GM11168 (cell line): Measurements from ENCODE around the gene IGSF10.
"Not testable (repeated sequence)": the region's sequence is repeated elsewhere in the genome, so short reads cannot be mapped to it uniquely, and the experiment has no call there.

Source experiments
- in situ Hi-C: fragments of 300-500 bp; cut with MboI; formaldehyde crosslinking; loops from one replicate; pipeline ENCODE4 v1.12.0; 2022; ENCODE audit warnings: low sequenced_read_pairs; ENCODE audit not compliant: unreplicated experiment

The IGSF10 gene, protein sequence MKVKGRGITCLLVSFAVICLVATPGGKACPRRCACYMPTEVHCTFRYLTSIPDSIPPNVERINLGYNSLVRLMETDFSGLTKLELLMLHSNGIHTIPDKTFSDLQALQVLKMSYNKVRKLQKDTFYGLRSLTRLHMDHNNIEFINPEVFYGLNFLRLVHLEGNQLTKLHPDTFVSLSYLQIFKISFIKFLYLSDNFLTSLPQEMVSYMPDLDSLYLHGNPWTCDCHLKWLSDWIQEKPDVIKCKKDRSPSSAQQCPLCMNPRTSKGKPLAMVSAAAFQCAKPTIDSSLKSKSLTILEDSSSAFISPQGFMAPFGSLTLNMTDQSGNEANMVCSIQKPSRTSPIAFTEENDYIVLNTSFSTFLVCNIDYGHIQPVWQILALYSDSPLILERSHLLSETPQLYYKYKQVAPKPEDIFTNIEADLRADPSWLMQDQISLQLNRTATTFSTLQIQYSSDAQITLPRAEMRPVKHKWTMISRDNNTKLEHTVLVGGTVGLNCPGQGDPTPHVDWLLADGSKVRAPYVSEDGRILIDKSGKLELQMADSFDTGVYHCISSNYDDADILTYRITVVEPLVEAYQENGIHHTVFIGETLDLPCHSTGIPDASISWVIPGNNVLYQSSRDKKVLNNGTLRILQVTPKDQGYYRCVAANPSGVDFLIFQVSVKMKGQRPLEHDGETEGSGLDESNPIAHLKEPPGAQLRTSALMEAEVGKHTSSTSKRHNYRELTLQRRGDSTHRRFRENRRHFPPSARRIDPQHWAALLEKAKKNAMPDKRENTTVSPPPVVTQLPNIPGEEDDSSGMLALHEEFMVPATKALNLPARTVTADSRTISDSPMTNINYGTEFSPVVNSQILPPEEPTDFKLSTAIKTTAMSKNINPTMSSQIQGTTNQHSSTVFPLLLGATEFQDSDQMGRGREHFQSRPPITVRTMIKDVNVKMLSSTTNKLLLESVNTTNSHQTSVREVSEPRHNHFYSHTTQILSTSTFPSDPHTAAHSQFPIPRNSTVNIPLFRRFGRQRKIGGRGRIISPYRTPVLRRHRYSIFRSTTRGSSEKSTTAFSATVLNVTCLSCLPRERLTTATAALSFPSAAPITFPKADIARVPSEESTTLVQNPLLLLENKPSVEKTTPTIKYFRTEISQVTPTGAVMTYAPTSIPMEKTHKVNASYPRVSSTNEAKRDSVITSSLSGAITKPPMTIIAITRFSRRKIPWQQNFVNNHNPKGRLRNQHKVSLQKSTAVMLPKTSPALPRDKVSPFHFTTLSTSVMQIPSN (N-terminal part only)

DNA sequence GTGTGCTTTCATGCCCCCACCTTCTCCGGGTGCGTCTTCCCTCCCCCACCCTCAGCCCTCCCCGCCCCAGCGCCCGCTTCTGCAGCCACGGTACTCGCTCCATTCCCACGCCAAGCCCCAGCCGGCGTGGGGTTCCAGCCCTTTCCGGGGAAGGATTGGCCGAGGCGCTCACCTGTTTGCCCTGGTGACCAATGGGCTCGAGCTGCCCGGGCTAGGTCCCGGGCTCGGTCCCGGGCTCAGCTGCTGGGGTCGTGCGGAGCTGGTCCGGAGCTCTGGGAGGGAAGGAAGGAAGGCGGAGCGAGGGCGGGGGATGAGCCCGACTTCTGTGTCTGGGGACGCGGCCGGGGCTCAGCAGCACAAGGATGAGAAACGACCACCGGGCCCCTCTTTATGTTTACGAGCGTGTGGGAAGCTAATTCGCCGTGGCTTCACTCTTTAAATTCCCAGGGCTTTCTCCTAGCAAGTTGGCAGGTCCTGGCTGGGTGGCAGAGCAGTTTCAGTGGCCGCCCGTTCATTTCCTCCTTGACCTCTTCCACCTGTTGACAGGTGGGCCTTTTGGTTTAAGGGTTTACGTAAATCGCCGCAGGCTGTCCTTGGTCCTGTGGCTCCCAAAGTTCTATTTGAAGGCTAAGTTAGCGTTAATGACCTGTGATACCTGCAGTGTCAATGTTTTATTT lies at the start of gene IGSF10:
Gene IGSF10 (minus strand): TSS at position 288 of the 677 bp plus-strand sequence. CDS start 2,352 bp downstream, outside the sequence.
- in situ Hi-C loops, result no loop called here

GRCh38 chr3:151509468-151510135 lies 48.7 kb upstream of the IGSF10 start:
- in situ Hi-C loops, result not testable (repeated sequence)

- in situ Hi-C loops, result no loop called here
These were observed 43.7 kb upstream of the IGSF10 start for GRCh38 chr3:151504606-151505005.

GRCh38 chr3:151503074-151503473 lies 42.2 kb upstream of the IGSF10 start:
- in situ Hi-C loops, result no loop called here

DNA sequence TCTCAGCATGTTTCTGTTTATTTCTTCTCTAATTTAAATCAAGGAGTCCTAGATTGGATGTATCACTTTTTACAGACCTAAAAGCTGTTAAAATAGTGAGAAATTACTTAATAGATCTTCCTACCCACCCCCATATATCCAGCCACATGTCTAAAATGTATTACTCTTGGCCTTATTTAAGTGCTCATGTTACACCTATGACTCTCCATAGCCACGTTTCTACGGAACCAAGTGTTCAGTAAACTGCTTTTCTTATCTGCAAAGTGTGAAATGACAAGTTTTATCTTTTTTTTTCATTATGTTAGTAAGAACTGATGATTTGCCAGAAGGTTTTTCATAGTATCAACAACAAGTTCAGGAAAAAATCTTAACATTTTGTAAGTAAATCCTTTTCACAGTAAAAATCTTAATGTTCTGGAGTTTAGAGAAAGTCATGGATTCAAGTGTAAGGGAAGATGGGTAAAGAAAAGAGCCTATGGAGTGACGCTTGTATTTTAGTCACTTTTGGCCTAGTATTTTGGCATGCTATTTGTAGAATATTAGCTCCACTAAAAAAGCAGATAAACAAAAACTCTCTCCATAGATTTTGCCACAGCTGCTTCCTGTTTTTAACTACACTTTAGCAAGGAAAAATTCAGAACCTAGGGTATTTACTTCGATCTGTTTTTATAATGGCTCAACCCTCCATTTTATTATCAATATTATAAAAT lies 41.2 kb upstream of the IGSF10 start:
- in situ Hi-C loops, result no loop called here

- in situ Hi-C loops, result no loop called here
These were observed 40.5 kb upstream of the IGSF10 start for GRCh38 chr3:151501171-151501922.

DNA sequence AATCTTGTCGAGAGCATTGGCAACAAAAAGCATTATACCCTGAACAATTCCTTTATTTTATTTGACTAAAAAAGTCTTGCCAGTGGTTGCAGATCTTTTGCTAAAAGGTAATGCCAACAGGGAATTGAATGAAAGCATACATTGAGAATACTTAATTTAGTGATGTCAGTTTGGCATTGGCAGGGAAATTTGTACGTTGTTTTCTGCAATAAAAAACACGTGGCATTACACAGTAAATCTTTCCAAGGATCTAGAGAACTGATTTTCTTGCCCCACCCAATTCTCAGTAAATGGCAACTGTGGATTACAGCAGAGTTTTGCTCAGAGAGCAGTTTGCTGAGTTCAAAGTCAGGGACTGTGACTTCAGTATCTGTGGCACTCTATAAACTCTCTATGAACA lies 38.3 kb upstream of the IGSF10 start:
- in situ Hi-C loops, result no loop called here

DNA sequence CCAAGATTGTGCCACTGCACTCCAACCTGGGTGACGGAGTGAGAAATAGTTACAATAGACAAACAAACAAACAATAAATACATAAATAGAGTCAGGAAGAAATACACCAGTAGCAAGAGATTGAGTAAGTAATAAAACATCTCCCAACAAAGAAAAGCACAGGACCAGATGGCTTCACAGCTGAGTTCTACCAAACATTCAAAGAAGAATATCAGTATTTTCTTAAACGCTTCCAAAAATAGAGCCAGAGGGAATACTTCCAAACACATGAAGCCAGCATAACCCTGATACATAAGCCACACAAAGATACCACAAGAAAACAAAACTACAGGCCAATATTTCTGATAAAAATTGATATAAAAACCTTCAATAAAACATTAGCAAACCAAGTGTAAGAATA lies 30.7 kb upstream of the IGSF10 start:
- in situ Hi-C loops, result no loop called here

- in situ Hi-C loops, result not testable (repeated sequence)
These were observed 27.0 kb upstream of the IGSF10 start for GRCh38 chr3:151487833-151488232.

GRCh38 chr3:151483961-151484520 lies 23.2 kb upstream of the IGSF10 start:
- in situ Hi-C loops, result no loop called here

DNA sequence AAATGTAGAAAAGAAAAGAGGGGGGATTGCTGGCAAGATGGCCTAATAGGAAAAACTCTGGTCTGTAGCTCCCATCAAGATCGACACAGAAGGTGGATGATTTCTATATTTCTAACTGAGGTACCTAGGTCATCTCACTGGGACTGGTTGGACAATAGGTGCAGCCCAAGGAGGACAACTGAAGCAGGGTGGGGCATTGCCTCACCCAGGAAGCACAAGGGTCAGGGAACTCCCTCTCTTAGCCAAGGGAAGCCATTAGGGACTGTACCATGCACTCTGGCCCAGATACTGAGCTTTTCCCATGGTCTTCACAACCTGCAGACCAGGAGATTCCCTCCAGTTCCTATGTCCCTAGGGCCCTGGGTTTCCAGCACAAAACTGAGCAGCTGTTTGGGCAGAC lies 22.6 kb upstream of the IGSF10 start:
- in situ Hi-C loops, result no loop called here

- in situ Hi-C loops, result no loop called here
These were observed 19.6 kb upstream of the IGSF10 start for GRCh38 chr3:151480492-151480891.

GRCh38 chr3:151479452-151479851 lies 18.6 kb upstream of the IGSF10 start:
- in situ Hi-C loops, result no loop called here

DNA sequence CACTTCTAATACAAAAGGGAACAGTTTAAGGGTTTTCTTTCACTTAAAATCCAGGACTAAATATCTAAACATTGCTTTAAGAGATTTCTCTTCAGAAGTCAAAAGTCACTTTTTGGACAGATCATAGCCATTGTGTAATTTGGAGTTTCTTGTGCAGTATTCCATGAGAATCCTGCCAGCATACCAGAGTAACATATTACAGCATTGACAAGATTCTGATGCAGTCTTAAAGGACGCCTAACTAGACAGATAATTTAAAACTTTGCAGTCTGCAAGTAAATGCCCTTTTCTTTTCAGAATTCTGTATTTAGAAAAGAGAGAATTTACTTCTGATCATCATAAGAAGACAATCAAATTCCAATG lies 17.5 kb upstream of the IGSF10 start:
- in situ Hi-C loops, result no loop called here

GRCh38 chr3:151477591-151478334 lies 16.9 kb upstream of the IGSF10 start:
- in situ Hi-C loops, result no loop called here

GRCh38 chr3:151476344-151477018 lies 15.6 kb upstream of the IGSF10 start:
- in situ Hi-C loops, result no loop called here
